Measurements from ENCODE around the gene SLC4A1. TPM values are rescaled to one million over a fixed set of nuclear protein-coding genes. Genes with fewer than 3 reads are reported as not detected.

SLC4A1 gene
- total RNA-seq, 1 experiment from 2014 or later: not detected

DNA sequence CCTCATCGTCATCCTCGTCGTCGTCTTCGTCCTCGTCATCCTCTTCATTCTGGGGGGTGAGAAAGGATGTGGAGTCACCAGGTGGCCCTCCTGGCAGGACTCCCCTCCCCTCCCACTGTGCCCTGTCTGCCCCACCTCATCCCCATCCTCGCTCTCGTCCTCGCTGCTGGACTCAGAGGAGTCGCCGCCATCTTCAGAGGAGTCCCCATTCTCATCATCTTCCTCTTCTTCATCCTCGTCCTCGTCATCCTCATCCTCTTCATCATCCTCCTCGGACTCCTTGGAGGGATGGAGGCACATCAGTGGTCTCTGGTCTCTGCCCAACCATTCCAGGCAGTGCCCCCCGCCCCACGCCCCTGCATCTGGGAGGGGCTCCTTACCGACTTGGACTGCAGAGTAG, 60.6 kb downstream of the SLC4A1 start:
- no peak for DNase-seq (ENCODE audit: low read depth)

DNA sequence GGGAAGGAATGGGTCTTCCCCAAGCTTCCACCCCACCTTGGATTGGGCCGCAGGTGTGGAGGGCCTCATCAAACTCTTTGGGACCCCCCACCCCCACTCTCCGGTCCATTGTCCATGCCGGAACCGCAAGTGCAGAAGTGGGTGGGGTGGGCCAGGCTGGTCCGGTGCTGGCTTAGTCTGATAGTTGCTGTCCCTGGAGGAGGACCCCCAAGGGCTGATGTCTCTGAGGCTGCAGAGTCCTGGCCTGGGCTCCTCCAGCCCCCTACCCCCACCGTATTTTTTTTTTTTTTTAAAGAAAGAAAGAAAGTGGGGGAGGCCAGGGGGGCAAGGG, 61.1 kb downstream of the SLC4A1 start:
- no peak for DNase-seq (ENCODE audit: low read depth)

- DNase-seq (ENCODE audit: low read depth): no peak
Measured at GRCh38 chr17:44205962-44206824, 61.7 kb downstream of the SLC4A1 start.

- DNase-seq (ENCODE audit: low read depth): peak; percentile 62
Measured at GRCh38 chr17:44204441-44204882, 63.5 kb downstream of the SLC4A1 start.

DNA sequence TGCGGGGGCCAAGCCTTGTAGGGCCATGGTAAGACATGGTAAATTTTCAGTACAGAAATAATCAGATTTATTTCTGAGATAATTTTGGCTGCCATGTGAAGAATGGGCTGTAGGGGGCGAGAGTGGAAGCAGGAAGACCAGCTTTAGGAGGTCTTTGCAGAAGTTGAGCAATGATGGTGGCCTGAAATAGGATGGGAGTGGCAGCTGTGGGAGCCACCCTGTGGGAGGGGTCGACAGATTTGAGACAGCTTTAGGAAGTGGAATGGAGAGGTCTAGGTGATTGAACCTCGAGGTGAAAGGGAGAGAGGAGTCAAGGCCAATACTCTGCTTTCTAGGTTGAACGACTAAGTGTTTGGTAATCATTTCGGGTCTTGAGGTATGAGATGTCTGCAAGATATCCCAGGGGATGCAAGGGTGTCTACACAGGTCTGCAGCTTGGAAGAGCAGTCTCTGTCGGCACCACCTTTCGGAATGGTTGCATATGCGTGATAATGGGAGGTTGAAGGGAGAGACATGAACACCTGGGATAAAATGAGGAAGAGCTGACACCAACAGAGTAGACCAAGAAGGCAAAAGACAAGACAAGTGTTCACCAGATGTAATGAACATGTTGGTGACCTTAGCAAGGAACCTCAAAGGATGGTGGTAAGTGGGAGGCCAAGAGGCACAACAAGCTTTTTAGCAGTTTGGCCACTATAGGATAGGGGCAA, 64.0 kb downstream of the SLC4A1 start:
- peak; percentile 70 for DNase-seq (ENCODE audit: low read depth)

GRCh38 chr17:44202756-44203155, 65.2 kb downstream of the SLC4A1 start:
- DNase-seq (ENCODE audit: low read depth): no peak

GRCh38 chr17:44200478-44201155, 67.3 kb downstream of the SLC4A1 start:
- DNase-seq (ENCODE audit: low read depth): no peak

GRCh38 chr17:44199553-44200477, 68.1 kb downstream of the SLC4A1 start, which contains the start of gene ATXN7L3:
Gene ATXN7L3, minus strand, starts transcription at chr17:44199884. Its CDS starts 1,814 bp downstream, at chr17:44198070.
- DNase-seq (ENCODE audit: low read depth): peak; percentile 97

GRCh38 chr17:44198721-44199552, 69.0 kb downstream of the SLC4A1 start:
- DNase-seq (ENCODE audit: low read depth): peak; percentile 35

Other genes with a start within 250 kb of the SLC4A1 start
- 47.0 and 51.9 TPM in 2 replicates for gene LSM12, start 201.5 kb downstream of the SLC4A1 start, total RNA-seq (2014; rRNA removed)
- 59.8 and 67.2 TPM in 2 replicates for gene G6PC3, start 197.4 kb downstream of the SLC4A1 start, total RNA-seq (2014; rRNA removed)
- gene HDAC5, start 144.5 kb downstream of the SLC4A1 start, total RNA-seq (2014; rRNA removed): 292 and 318 TPM in 2 replicates
- 5.6 and 5.9 TPM in 2 replicates for gene HROB, start 126.2 kb downstream of the SLC4A1 start, total RNA-seq (2014; rRNA removed)
- not detected in 2 replicates for gene ASB16, start 97.4 kb downstream of the SLC4A1 start, total RNA-seq (2014; rRNA removed)
- 28.3 and 31.1 TPM in 2 replicates for gene TMUB2, start 81.2 kb downstream of the SLC4A1 start, total RNA-seq (2014; rRNA removed)
- 42.1 and 47.0 TPM in 2 replicates for gene ATXN7L3, start 68.3 kb downstream of the SLC4A1 start, total RNA-seq (2014; rRNA removed)
- 66.5 and 76.0 TPM in 2 replicates for gene UBTF, start 48.5 kb downstream of the SLC4A1 start, total RNA-seq (2014; rRNA removed)
- 0.32 TPM in 1 of 2 replicates, not detected in the other for gene RUNDC3A, start 40.5 kb upstream of the SLC4A1 start, total RNA-seq (2014; rRNA removed)
- gene SLC25A39, start 56.7 kb upstream of the SLC4A1 start, total RNA-seq (2014; rRNA removed): 113 and 136 TPM in 2 replicates
- gene GRN, start 77.2 kb upstream of the SLC4A1 start, total RNA-seq (2014; rRNA removed): 217 and 235 TPM in 2 replicates
- gene FAM171A2, start 95.7 kb upstream of the SLC4A1 start, total RNA-seq (2014; rRNA removed): 9.6 and 9.7 TPM in 2 replicates
- gene ITGA2B, start 121.5 kb upstream of the SLC4A1 start, total RNA-seq (2014; rRNA removed): 0.40 TPM in 1 of 2 replicates, not detected in the other
- gene GPATCH8, start 235.3 kb upstream of the SLC4A1 start, total RNA-seq (2014; rRNA removed): 15.8 and 21.6 TPM in 2 replicates